GM12878 (cell line): Measurements from ENCODE around the gene EIF3D. TPM values are rescaled to one million over a fixed set of nuclear protein-coding genes. Genes with fewer than 3 reads are reported as not detected.
A peak's percentile ranks its signal among the peaks of the same experiment; 100 is the strongest.

Experiments
- ATAC-seq: fragments of 200-7000 bp; cut with Tn5 transposase; 3 replicates; pipeline ENCODE4 v1.9.1; 2020; ENCODE audit warnings: mild to moderate bottlenecking, moderate library complexity
- BruUV-seq: library from RNA; stranded (reverse); fragments of 400-500 nt; replicated peaks from 2 replicates; lab custom pipeline; 2021; lab: Mats Ljungman, UMichigan
- CTCF ChIA-PET: fragments of 300-600 bp; sonication (Branson Sonifier 250); formaldehyde crosslinking; extraction: SDS; loops from one replicate; lab custom pipeline; 2021; ENCODE audit warnings: inconsistent platforms; lab: Yijun Ruan, JAX
- POLR2A ChIA-PET: fragments of 350-600 bp; formaldehyde crosslinking; extraction: SDS; loops from one replicate; lab custom pipeline; 2021; ENCODE audit warnings: inconsistent platforms; lab: Charles Lee
- RAD21 ChIA-PET: fragments of 300-600 bp; sonication (Branson Sonifier 250); formaldehyde crosslinking; loops from one replicate; lab custom pipeline; 2023; ENCODE audit warnings: antibody characterized with exemption; ENCODE audit not compliant: unreplicated experiment; lab: Charles Lee
- SMC1A ChIA-PET: fragments of 300-600 bp; sonication (Branson Sonifier 250); formaldehyde crosslinking; loops from one replicate; lab custom pipeline; 2023; ENCODE audit not compliant: unreplicated experiment, uncharacterized antibody; lab: Charles Lee
- DNase-seq: peaks from one replicate; pipeline ENCODE4 v3.0.0-alpha.2; 2011; ENCODE audit warnings: low read depth, low spot score
- FAIRE-seq: peaks from 3 replicates; lab custom pipeline; 2011; peaks lifted over from hg19 to GRCh38; lab: Jason Lieb, UNC
- H2AFZ ChIP-seq: 2 replicates; pipeline ENCODE4 v1.6.0; 2011; ENCODE audit warnings: low read depth, low read length, control low read depth; ENCODE audit not compliant: control insufficient read depth
- H3K27ac ChIP-seq: 2 replicates; pipeline ENCODE4 v1.5.1; 2011; ENCODE audit warnings: control low read depth; ENCODE audit not compliant: control insufficient read depth, insufficient read depth
- H3K27me3 ChIP-seq, 2 experiments: replicated peaks in 1 of 2; 2 replicates each; pipeline versions ENCODE4 v1.6.0 to v1.6.1; 2011; ENCODE audit warnings: low read length in 1 of 2; ENCODE audit not compliant: control insufficient read depth in 2 of 2, insufficient read depth in 2 of 2
- H3K36me3 ChIP-seq, 2 experiments: 2 replicates each; pipeline ENCODE4 v1.5.1; 2011; ENCODE audit warnings: low read length in 1 of 2; ENCODE audit not compliant: control insufficient read depth in 2 of 2, insufficient read depth in 2 of 2
- H3K4me1 ChIP-seq: 2 replicates; pipeline ENCODE4 v1.6.1; 2011; ENCODE audit warnings: mild to moderate bottlenecking, low read length, moderate library complexity, mixed read lengths; ENCODE audit not compliant: control insufficient read depth, insufficient read depth
- H3K4me2 ChIP-seq: 2 replicates; pipeline ENCODE4 v1.6.0; 2011; ENCODE audit warnings: control low read depth; ENCODE audit not compliant: control insufficient read depth, insufficient read depth
- H3K4me3 ChIP-seq: fragments of 200-600 bp; sonication (generic); 2 replicates; pipeline ENCODE4 v1.5.1; 2016
- H3K79me2 ChIP-seq: 2 replicates; pipeline ENCODE4 v1.6.0; 2011; ENCODE audit warnings: low read length; ENCODE audit not compliant: control insufficient read depth, insufficient read depth
- H3K9ac ChIP-seq: 2 replicates; pipeline ENCODE4 v1.8.0; 2011; ENCODE audit warnings: low read length, control low read depth, mixed read lengths; ENCODE audit not compliant: control insufficient read depth, insufficient read depth
- H3K9me3 ChIP-seq: replicated peaks from 3 replicates; pipeline ENCODE4 v1.5.1; 2011; ENCODE audit warnings: mild to moderate bottlenecking, low read length; ENCODE audit not compliant: control insufficient read depth, insufficient read depth
- H4K20me1 ChIP-seq: 2 replicates; pipeline ENCODE4 v1.6.0; 2011; ENCODE audit not compliant: control insufficient read depth, insufficient read depth
- IRF3 ChIP-seq: fragments of 450-650 bp; IDR thresholded peaks from 2 replicates; pipeline ENCODE4 v1.6.1; 2014; ENCODE audit warnings: mild to moderate bottlenecking
- NFIC ChIP-seq: IDR thresholded peaks from 2 replicates; pipeline ENCODE4 v1.6.1; 2012; ENCODE audit warnings: low read depth, mild to moderate bottlenecking, inconsistent platforms, low read length, moderate library complexity
- NR2C2 ChIP-seq: IDR thresholded peaks from 2 replicates; pipeline ENCODE4 v1.6.1; 2011; ENCODE audit warnings: borderline replicate concordance, low read depth; ENCODE audit not compliant: control insufficient read depth, insufficient read length
- POLR2A ChIP-seq: IDR thresholded peaks from 2 replicates; pipeline ENCODE4 v1.6.1; 2011; ENCODE audit warnings: low read depth, mild to moderate bottlenecking, low read length
- WGBS: methylation state at CpG from one replicate; pipeline ENCODE4 v1.1.6; 2016; ENCODE audit warnings: low lambda C conversion rate; ENCODE audit not compliant: insufficient replicate concordance, insufficient coverage; ENCODE audit errors: missing lambda C conversion rate; 5-methylcytosine and 5-hydroxymethylcytosine counted together
- in situ Hi-C: fragments of 300-500 bp; cut with MboI; formaldehyde crosslinking; loops from 9 replicates; pipeline ENCODE4 v1.14.3; 2018; ENCODE audit warnings: mixed read lengths
- intact Hi-C: fragments of 100-400 bp; cut with micrococcal nuclease; formaldehyde crosslinking; loops from one replicate; pipeline ENCODE4 v1.14.2; 2022; ENCODE audit not compliant: unreplicated experiment
- polyA plus RNA-seq, 11 experiments: library from polyadenylated mRNA; depleted of rRNA in 4 of 11; unstranded in 6 of 11; stranded (reverse) in 5 of 11; fragments of >200 nt; fragmentation: Nextera tagmentation in 4 of 11; fragmentation: Illumina TruSeq in 1 of 11; extraction: Ambion mirVana in 4 of 11; extraction: Trizol in 1 of 11; gene quantifications; 1 replicate in 1 of 11; 2 replicates in 10 of 11; pipeline versions ENCODE4 v1.2.1 to v1.2.3, GENCODE V29; 2011 to 2016; ENCODE audit warnings: inconsistent platforms in 2 of 11, missing spikeins in 2 of 11, low read depth in 1 of 11
- total RNA-seq, 4 experiments: library from RNA; depleted of rRNA in 3 of 4; stranded (reverse); fragments of >200 nt in 3 of 4; fragmentation: Illumina TruSeq in 1 of 4; extraction: Trizol in 1 of 4; gene quantifications; 2 replicates each; pipeline versions ENCODE4 v1.2.1 to v1.2.3, GENCODE V29; 2013 to 2021

EIF3D gene
- total and polyA plus RNA-seq, 10 of the 15 experiments (the other 5 are each of a cell fraction or from before 2014, with no cell fraction given), result 240 to 558 (median 420) TPM

GRCh38 chr22:36466258-36466657 lies 62.7 kb downstream of the EIF3D start:
- H3K27me3 ChIP-seq, result no peaks in the 10 kb centered on the region
- no peak for TF ChIP-seq IRF3
- TF ChIP-seq POLR2A, result 0 out of 2 replicates have a peak, but pooled peaks have one; percentile 12
- no peak for TF ChIP-seq NFIC
- TF ChIP-seq, all 136 proteins: peak for 1
- H2AFZ ChIP-seq, result no peak overlapping the region
- peaks cover 4% of the 10 kb centered on the region for H3K4me1 ChIP-seq
- no peak for DNase-seq
- no peak overlapping the region for H3K27ac ChIP-seq
- H3K4me3 ChIP-seq, result no peak overlapping the region
- in situ Hi-C loops (loop anchor here (5.0 kb wide), 1 partner anchor 159 kb away; no protein-coding TSS in a partner anchor), intact Hi-C loops (no loop called here)
- ChIA-PET SMC1A (interaction anchor here (0.6 kb wide), 1 partner anchor 133 kb away, joined by 3 read pairs; no protein-coding TSS in a partner anchor), CTCF (interaction anchor here (8.5 kb wide), 1 partner anchor 164 kb away, joined by 125 read pairs; no protein-coding TSS in a partner anchor), POLR2A (no interaction called here), RAD21 (no interaction called here)
- WGBS, result 72% methylated on average over 7 of the region's 7 CpGs
- no peaks in the 10 kb centered on the region; the same call in 1 of the 2 replicates for H3K79me2 ChIP-seq
- no peak for FAIRE-seq
- H3K9ac ChIP-seq, result no peak overlapping the region
- H4K20me1 ChIP-seq, result no peaks in the 10 kb centered on the region
- no peak for ATAC-seq
- no TSS peak for BruUV-seq
- H3K36me3 ChIP-seq, result peaks cover 9 to 16% of the 10 kb centered on the region in 2 experiments; a peak in 3 of 4 replicates
- H3K4me2 ChIP-seq, result no peak overlapping the region
- no peaks in the 10 kb centered on the region for H3K9me3 ChIP-seq

GRCh38 chr22:36465232-36466021 lies 63.5 kb downstream of the EIF3D start:
- no peak overlapping the region for H3K4me2 ChIP-seq
- intact Hi-C loops (no loop called here), in situ Hi-C loops (loop anchor here (5.0 kb wide), 1 partner anchor 158 kb away; no protein-coding TSS in a partner anchor)
- BruUV-seq, result no TSS peak
- no peak overlapping the region for H3K9ac ChIP-seq
- H3K79me2 ChIP-seq, result no peaks in the 10 kb centered on the region; the same call in 1 of the 2 replicates
- WGBS, result 87% methylated on average over 25 of the region's 25 CpGs
- peaks cover under 1 to 16% of the 10 kb centered on the region in 2 experiments; a peak in 3 of 4 replicates for H3K36me3 ChIP-seq
- no peak overlapping the region for H3K27ac ChIP-seq
- ATAC-seq, result no peak
- CTCF ChIA-PET, result no interaction called here
- FAIRE-seq, result no peak
- H3K27me3 ChIP-seq, result no peaks in the 10 kb centered on the region
- peaks cover 4% of the 10 kb centered on the region for H3K4me1 ChIP-seq
- TF ChIP-seq NR2C2, result no peak
- TF ChIP-seq POLR2A, result peak; percentile 13; the same call in 1 of the 2 replicates
- no peaks in the 10 kb centered on the region for H3K9me3 ChIP-seq
- DNase-seq, result no peak
- no peak overlapping the region for H3K4me3 ChIP-seq
- no peak overlapping the region for H2AFZ ChIP-seq
- POLR2A ChIA-PET, result no interaction called here
- RAD21 ChIA-PET, result no interaction called here
- SMC1A ChIA-PET, result no interaction called here
- no peaks in the 10 kb centered on the region for H4K20me1 ChIP-seq
